Mucosa of gallbladder (tissue), 1 donor: ENCODE results near the gene SUPV3L1. TPM values are rescaled to one million over a fixed set of nuclear protein-coding genes. Genes with fewer than 3 reads are reported as not detected.

Source experiments
- total RNA-seq: library from RNA; stranded (reverse); gene quantifications from one replicate; pipeline ENCODE4 v1.2.1, GENCODE V29; 2021
- donor health status: DM: no; HTN: no; CAD: no.

The SUPV3L1 gene
- total RNA-seq, 1 donor from 2014 or later, result 21.8 TPM

Other genes with a start within 250 kb of the SUPV3L1 start
- gene DDX21, start 224.1 kb upstream of the SUPV3L1 start, total RNA-seq, result 28.2 TPM
- gene KIFBP, start 191.4 kb upstream of the SUPV3L1 start, total RNA-seq, result 27.7 TPM
- gene SRGN, start 92.1 kb upstream of the SUPV3L1 start, total RNA-seq, result 91.4 TPM
- gene VPS26A, start 56.1 kb upstream of the SUPV3L1 start, total RNA-seq, result 39.7 TPM
- 41.2 TPM for gene HKDC1, start 40.1 kb downstream of the SUPV3L1 start, total RNA-seq
- 70.7 TPM for gene HK1, start 98.3 kb downstream of the SUPV3L1 start, total RNA-seq
- 1.6 TPM for gene TACR2, start 236.7 kb downstream of the SUPV3L1 start, total RNA-seq